Esophagus squamous epithelium (tissue), 5 donors: ENCODE measurements around the gene RETREG3. TPM values are rescaled to one million over a fixed set of nuclear protein-coding genes. Genes with fewer than 3 reads are reported as not detected.

Experiments used
- DNase-seq: peaks from one replicate; lab custom pipeline; 2025; lab: John Stamatoyannopoulos, UW
- H3K27ac ChIP-seq, 4 donors: fragments of 200-600 bp; sonication (generic); one replicate each; pipeline ENCODE4 v1.5.1; 2016 to 2019; ENCODE audit warnings: mild to moderate bottlenecking in 1 of 4
- H3K27me3 ChIP-seq, 4 donors: fragments of 200-600 bp; sonication (generic); 1 replicate in 3 of 4; 2 replicates in 1 of 4; pipeline versions ENCODE4 v1.5.1 to v1.6.0; 2017 to 2021; ENCODE audit warnings: antibody characterized with exemption in 1 of 4
- H3K36me3 ChIP-seq, 3 donors: fragments of 200-600 bp; sonication (generic); one replicate each; pipeline ENCODE4 v1.5.1; 2016 to 2019
- H3K4me1 ChIP-seq, 3 donors: fragments of 200-600 bp; sonication (generic); one replicate each; pipeline ENCODE4 v1.5.1; 2017 to 2019
- H3K4me3 ChIP-seq, 4 donors: fragments of 200-600 bp; sonication (generic); 1 replicate in 3 of 4; 2 replicates in 1 of 4; pipeline ENCODE4 v1.5.1; 2016 to 2019; ENCODE audit warnings: mild to moderate bottlenecking in 2 of 4, moderate library complexity in 1 of 4
- H3K9me3 ChIP-seq, 3 donors: fragments of 200-600 bp; sonication (generic); one replicate each; pipeline ENCODE4 v1.5.1; 2016 to 2019
- POLR2A ChIP-seq, 4 donors: fragments of 450-650 bp; IDR thresholded peaks; one replicate each; pipeline ENCODE4 v1.6.1; 2017; ENCODE audit warnings: antibody characterized with exemption in 4 of 4, mild to moderate bottlenecking in 4 of 4, moderate library complexity in 3 of 4
- WGBS, 2 donors: methylation state at CpG; one replicate each; pipeline ENCODE4 v1.1.5; 2018; 5-methylcytosine and 5-hydroxymethylcytosine counted together
- intact Hi-C: fragments of 100-400 bp; cut with DNase I; formaldehyde crosslinking; loops from one replicate; pipeline ENCODE4 v1.15.0; 2022
- total RNA-seq, 4 donors: library from RNA; depleted of rRNA; stranded (reverse); fragments of >200 nt; gene quantifications; one replicate each; pipeline ENCODE4 v1.1.0, GENCODE V29; 2016
- TF ChIP-seq, protein P1 (sequence below), 6 experiments: fragments of 450-650 bp in 4 of 6; fragments of 200-600 bp in 2 of 6; sonication (generic) in 2 of 6; IDR thresholded peaks; one replicate each; pipeline ENCODE4 v1.5.1; 2016 to 2019; ENCODE audit warnings: antibody characterized with exemption in 6 of 6, mild to moderate bottlenecking in 4 of 6, moderate library complexity in 4 of 6
- donor health status: DM: yes; HTN: yes; CAD: no.

The RETREG3 gene
- total RNA-seq, 4 donors from 2014 or later, result 35.7 to 59.6 (median 53.0) TPM

DNA sequence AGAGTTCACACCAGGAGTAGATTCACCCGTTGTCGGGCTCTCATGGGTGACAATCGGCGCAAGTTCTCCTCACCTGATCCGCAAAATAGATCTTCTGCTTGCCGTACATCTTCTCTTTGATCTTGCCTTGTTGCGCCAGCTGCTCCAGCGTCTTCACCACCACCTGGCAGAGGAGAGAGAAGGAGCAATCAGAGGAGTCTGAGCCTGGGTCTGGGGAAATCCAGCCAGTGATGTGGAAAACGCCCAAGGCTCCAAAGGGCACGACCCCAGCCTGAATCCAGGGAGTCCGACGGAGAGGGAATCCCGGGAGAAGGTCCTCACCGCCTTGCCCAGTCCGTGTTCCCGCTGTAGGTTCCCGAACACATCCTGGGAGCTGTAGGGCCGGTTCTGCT lies 32.0 kb downstream of the RETREG3 start:
- Histone ChIP-seq H3K4me3 (peak overlapping the region; percentile 53 to 85 (median 59)), H3K27ac (peak overlapping the region; percentile 85 to 92 (median 90)), H3K4me1 (peaks cover 14 to 45% (median 22%) of the 10 kb centered on the region in 3 donors), H3K27me3 (no peaks in the 10 kb centered on the region), H3K36me3 (peaks cover 16 to 65% (median 46%) of the 10 kb centered on the region in 3 donors), H3K9me3 (no peaks in the 10 kb centered on the region)
- WGBS, 2 donors, result 4 to 8% methylated on average over 4 to 6 of the region's 18 CpGs
- TF ChIP-seq POLR2A (IDR thresholded peaks at IDR 0.05), result no peak
- TF ChIP-seq, protein P1, sequence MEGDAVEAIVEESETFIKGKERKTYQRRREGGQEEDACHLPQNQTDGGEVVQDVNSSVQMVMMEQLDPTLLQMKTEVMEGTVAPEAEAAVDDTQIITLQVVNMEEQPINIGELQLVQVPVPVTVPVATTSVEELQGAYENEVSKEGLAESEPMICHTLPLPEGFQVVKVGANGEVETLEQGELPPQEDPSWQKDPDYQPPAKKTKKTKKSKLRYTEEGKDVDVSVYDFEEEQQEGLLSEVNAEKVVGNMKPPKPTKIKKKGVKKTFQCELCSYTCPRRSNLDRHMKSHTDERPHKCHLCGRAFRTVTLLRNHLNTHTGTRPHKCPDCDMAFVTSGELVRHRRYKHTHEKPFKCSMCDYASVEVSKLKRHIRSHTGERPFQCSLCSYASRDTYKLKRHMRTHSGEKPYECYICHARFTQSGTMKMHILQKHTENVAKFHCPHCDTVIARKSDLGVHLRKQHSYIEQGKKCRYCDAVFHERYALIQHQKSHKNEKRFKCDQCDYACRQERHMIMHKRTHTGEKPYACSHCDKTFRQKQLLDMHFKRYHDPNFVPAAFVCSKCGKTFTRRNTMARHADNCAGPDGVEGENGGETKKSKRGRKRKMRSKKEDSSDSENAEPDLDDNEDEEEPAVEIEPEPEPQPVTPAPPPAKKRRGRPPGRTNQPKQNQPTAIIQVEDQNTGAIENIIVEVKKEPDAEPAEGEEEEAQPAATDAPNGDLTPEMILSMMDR (IDR thresholded peaks at IDR 0.05), result no peak
- no peak for DNase-seq
- intact Hi-C loops, result loop anchor here (5.0 kb wide), 1 partner anchor 105 kb away; the partner anchor contains the start of genes CCR10 and CNTNAP1

DNA sequence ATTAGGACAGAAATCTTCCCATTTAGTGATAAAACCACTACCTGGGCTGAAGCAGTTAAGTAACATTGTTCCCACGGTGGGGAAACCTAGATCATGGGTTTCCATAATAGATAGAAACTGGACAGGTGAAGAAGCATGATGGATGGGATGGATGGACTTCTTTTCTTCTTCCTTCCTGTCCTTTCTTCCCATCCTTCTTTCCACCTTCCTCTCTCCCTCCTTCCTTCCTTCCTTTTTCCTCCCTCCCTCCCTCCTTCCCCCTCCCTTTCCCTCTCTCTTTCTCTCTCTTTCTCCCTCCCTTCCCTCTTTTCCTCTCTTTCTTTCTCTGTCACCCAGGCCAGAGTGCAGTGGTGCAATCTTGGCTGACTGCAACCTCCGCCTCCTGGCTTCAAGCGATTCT lies 34.7 kb downstream of the RETREG3 start:
- intact Hi-C loops, result no loop called here
- H3K27ac ChIP-seq, result no peak overlapping the region
- no peaks in the 10 kb centered on the region for H3K27me3 ChIP-seq
- no peak for TF ChIP-seq POLR2A (IDR thresholded peaks at IDR 0.05)
- TF ChIP-seq, protein P1 (IDR thresholded peaks at IDR 0.05), result no peak
- peaks cover 32 to 65% (median 38%) of the 10 kb centered on the region in 3 donors for H3K36me3 ChIP-seq
- no peak overlapping the region for H3K4me3 ChIP-seq
- DNase-seq, result no peak
- 65 to 76% methylated on average over 3 of the region's 3 CpGs for WGBS, 2 donors
- no peaks in the 10 kb centered on the region for H3K9me3 ChIP-seq
- peaks cover 14 to 35% (median 22%) of the 10 kb centered on the region in 3 donors for H3K4me1 ChIP-seq

DNA sequence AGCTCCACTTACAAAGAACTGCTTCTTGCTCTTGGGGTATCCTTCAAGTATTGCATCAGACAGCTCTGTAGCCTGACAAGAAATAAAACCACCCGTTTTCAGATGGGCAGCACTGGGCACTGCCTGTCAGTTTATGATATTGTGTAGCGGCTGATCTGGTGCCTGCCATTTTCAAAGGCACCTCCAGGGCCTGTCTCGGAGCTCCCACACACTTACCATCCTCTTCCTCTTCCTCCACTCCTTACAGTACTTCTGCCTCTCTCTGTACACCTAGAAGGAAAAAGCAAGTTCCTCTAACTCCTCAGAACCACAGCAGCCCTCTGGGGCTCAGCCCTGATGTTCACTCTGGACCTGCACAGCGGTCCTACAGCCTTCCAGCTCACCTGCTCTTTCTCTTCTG lies 36.1 kb downstream of the RETREG3 start:
- WGBS, 2 donors, result 81 to 90% methylated on average over 4 of the region's 4 CpGs

DNA sequence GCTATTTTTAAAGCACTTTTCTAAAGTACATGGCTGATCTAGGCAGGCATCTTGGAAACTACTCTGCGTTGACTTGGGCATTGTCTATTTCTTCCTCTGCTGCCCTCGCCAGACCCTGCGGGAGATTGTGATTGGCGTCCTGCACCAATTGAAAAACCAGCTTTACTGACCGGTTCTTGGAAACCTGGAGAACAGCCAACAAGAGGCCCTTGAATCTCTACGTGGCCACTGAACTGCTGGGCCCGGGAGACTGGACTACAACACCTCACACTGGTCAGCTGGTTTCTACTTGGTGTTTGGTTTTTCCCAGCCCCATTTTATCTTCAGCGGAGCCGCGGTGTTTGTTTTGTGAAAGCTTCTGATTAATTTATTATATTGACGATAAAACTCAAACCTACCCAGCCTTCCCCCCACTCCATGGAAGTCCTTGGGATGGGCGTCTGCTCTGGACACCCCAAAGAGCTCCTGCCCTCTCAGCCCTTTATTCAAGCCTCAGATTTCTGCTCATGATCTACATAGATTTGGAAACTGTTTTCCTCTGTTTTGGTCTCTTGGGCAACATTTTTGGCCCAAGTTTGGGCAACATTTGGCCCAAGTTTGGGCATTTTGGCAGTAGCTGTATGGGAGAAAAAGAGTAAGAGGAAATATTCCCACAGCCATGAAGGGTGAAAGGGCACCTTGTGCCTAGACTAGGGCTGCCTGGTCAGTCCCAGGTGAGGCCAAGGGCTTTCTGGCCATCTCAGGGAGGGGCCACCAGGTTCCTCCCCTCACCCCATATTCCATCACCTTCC lies 37.5 kb downstream of the RETREG3 start:
- peaks cover 43 to 71% (median 50%) of the 10 kb centered on the region in 3 donors for H3K36me3 ChIP-seq
- no peaks in the 10 kb centered on the region for H3K27me3 ChIP-seq
- intact Hi-C loops, result no loop called here
- TF ChIP-seq POLR2A (IDR thresholded peaks at IDR 0.05), result no peak
- TF ChIP-seq, protein P1 (IDR thresholded peaks at IDR 0.05), result no peak
- no peak overlapping the region for H3K4me3 ChIP-seq
- H3K27ac ChIP-seq, result no peak overlapping the region
- WGBS, 2 donors, result 77 to 78% methylated on average over 10 to 12 of the region's 12 CpGs
- H3K9me3 ChIP-seq, result no peaks in the 10 kb centered on the region
- H3K4me1 ChIP-seq, result peaks cover 16 to 34% (median 16%) of the 10 kb centered on the region in 3 donors
- no peak for DNase-seq

More for the DNA sequence above, 36.1 kb downstream of the RETREG3 start:
- Histone ChIP-seq H3K4me1 (peaks cover 16 to 35% (median 19%) of the 10 kb centered on the region in 3 donors), H3K27me3 (no peaks in the 10 kb centered on the region), H3K36me3 (peaks cover 43 to 71% (median 50%) of the 10 kb centered on the region in 3 donors), H3K27ac (no peak overlapping the region), H3K9me3 (no peaks in the 10 kb centered on the region), H3K4me3 (no peak overlapping the region)
- TF ChIP-seq POLR2A (IDR thresholded peaks at IDR 0.05), result no peak
- TF ChIP-seq, protein P1 (IDR thresholded peaks at IDR 0.05), result no peak
- DNase-seq, result no peak
- intact Hi-C loops, result no loop called here
